ENCODE results near the gene GOLGA6B. TPM values are rescaled to one million over a fixed set of nuclear protein-coding genes. Genes with fewer than 3 reads are reported as not detected.
A peak's percentile ranks its signal among the peaks of the same experiment; 100 is the strongest.

GOLGA6B gene
- total and polyA plus RNA-seq, 2 of the 13 experiments (the other 11 are each of a cell fraction or from before 2014, with no cell fraction given) = 0.04 TPM; not detected in 1

GRCh38 chr15:72685925-72686794 is 31.7 kb downstream of the GOLGA6B start, which contains the start of the genes BBS4 and HIGD2B (continued):
- TF ChIP-seq AFF4 (CRISPR knock-in tag; IDR thresholded peaks at IDR 0.05) = no peak
- peak; percentile 74 for TF ChIP-seq SALL1 (CRISPR knock-in tag; IDR thresholded peaks at IDR 0.05)
- no peak for TF ChIP-seq RARG (CRISPR knock-in tag; IDR thresholded peaks at IDR 0.05; ENCODE audit: low read depth)
- peak; percentile 83 for TF ChIP-seq PHF20 (CRISPR knock-in tag; IDR thresholded peaks at IDR 0.05)
- TF ChIP-seq RBAK (CRISPR knock-in tag; IDR thresholded peaks at IDR 0.05) = no peak
- TF ChIP-seq ZNF562 (CRISPR knock-in tag; IDR thresholded peaks at IDR 0.05; ENCODE audit: borderline replicate concordance) = no peak
- TF ChIP-seq MIER3 (CRISPR knock-in tag; IDR thresholded peaks at IDR 0.05; ENCODE audit: borderline replicate concordance) = peak; percentile 30; the same call in 1 of the 2 replicates
- TF ChIP-seq TEAD2 (CRISPR knock-in tag; IDR thresholded peaks at IDR 0.05) = no peak
- TF ChIP-seq TEAD3 (CRISPR knock-in tag; optimal IDR thresholded peaks at IDR 0.05; ENCODE audit: borderline replicate concordance) = peak; percentile 20
- TF ChIP-seq ZNF782 (CRISPR knock-in tag; IDR thresholded peaks at IDR 0.05; ENCODE audit: borderline replicate concordance) = peak; percentile 64; the same call in 1 of the 2 replicates
- TF ChIP-seq GABPB1 (CRISPR knock-in tag; IDR thresholded peaks at IDR 0.05) = peak; percentile 96
- 0 out of 2 replicates have a peak, but pooled peaks have one; percentile 30 for TF ChIP-seq SMAD1 (CRISPR knock-in tag; IDR thresholded peaks at IDR 0.05; ENCODE audit: borderline replicate concordance, low read depth)
- no peak for TF ChIP-seq TGIF2 (CRISPR knock-in tag; IDR thresholded peaks at IDR 0.05)
- peak; percentile 81 for TF ChIP-seq CREM (IDR thresholded peaks at IDR 0.05)
- TF ChIP-seq CREM (CRISPR knock-in tag; IDR thresholded peaks at IDR 0.05) = no peak
- TF ChIP-seq EED (CRISPR knock-in tag; IDR thresholded peaks at IDR 0.05) = no peak
- TF ChIP-seq CBFB (CRISPR knock-in tag; IDR thresholded peaks at IDR 0.05) = no peak
- TF ChIP-seq ZFP37 (CRISPR knock-in tag; IDR thresholded peaks at IDR 0.05; ENCODE audit: borderline replicate concordance) = no peak
- peak; percentile 40; the same call in 1 of the 2 replicates for TF ChIP-seq GMEB1 (CRISPR knock-in tag; IDR thresholded peaks at IDR 0.05; ENCODE audit: borderline replicate concordance)
- TF ChIP-seq ZNF678 (CRISPR knock-in tag; IDR thresholded peaks at IDR 0.05) = no peak
- TF ChIP-seq SPEN (CRISPR knock-in tag; IDR thresholded peaks at IDR 0.05; ENCODE audit: low read depth) = peak; percentile 65; the same call in 1 of the 2 replicates
- TF ChIP-seq MLXIP (CRISPR knock-in tag; IDR thresholded peaks at IDR 0.05; ENCODE audit: borderline replicate concordance) = no peak
- TF ChIP-seq SAP130 (CRISPR knock-in tag; IDR thresholded peaks at IDR 0.05; ENCODE audit: low read depth) = peak; percentile 98

Measured in HepG2 (cell line).